Measurements from ENCODE around the gene E2F3.

Gene E2F3

DNA sequence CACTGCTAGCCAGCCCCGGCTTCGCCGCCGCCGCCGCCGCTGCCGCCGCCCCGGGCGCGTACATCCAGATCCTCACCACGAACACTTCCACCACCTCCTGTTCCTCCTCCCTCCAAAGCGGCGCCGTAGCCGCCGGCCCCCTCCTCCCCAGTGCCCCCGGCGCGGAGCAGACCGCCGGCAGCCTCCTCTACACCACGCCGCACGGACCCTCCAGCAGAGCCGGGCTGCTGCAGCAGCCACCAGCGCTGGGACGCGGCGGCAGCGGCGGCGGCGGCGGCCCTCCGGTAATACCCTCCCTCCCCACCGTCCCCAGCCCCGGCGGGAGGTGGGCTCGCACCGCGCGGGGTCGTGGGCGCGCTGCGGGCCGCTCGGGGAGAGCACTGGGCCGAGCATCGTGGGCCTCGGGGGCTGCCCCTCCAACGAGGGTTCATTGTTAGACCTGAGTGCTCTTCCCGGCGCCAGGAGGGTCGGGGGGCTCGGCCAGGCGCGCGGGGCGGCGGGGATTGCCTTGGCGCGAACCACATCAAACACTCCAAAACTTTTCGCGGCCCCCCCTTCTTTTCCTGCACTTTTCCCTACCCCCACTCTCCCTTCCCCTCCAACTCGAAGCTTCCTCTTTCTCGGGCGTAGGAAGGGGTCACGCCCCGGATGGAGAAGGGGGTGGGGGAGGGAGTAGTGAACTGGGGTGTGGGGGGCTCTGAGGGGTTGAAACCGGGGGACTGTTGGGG lies 827 bp downstream of the E2F3 start:
- peak; percentile 31 to 34 for DNase-seq

DNA sequence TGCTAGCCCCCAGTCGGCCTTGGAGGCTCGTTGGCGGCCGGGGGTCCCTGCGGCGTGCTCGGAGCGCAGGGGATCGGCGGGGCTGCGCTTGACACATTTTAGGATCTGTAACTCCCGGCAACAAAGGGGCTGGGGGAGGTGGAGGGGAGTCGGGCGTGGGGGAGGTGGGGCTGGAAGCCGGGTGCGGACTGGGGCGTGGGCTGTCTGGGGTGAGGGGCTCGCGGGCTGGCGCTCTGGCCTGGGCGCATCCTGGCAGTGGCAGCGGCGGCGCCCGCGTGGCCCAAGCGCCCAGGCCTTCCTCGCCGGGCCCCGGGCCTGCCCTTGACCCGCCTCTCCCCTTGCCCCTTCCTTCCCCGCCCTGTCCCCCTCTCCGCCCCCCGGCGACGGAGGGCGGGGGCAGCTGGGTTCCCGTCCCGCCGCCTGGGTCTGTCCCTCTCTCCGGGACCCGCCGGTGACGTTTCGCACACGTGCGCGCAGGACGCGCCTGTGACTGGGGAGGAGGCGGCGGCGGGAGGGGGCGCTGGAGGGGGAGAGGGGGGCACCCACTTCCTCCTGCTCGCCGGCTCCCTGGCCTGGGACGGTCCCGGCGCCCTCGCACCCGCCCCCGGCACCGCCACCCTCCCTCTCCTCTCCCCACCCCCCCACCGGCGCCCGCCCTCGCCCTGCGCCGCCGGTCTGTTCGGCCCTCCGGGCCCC lies 1.5 kb downstream of the E2F3 start:
- DNase-seq, result peak; percentile 78 to 82

DNA sequence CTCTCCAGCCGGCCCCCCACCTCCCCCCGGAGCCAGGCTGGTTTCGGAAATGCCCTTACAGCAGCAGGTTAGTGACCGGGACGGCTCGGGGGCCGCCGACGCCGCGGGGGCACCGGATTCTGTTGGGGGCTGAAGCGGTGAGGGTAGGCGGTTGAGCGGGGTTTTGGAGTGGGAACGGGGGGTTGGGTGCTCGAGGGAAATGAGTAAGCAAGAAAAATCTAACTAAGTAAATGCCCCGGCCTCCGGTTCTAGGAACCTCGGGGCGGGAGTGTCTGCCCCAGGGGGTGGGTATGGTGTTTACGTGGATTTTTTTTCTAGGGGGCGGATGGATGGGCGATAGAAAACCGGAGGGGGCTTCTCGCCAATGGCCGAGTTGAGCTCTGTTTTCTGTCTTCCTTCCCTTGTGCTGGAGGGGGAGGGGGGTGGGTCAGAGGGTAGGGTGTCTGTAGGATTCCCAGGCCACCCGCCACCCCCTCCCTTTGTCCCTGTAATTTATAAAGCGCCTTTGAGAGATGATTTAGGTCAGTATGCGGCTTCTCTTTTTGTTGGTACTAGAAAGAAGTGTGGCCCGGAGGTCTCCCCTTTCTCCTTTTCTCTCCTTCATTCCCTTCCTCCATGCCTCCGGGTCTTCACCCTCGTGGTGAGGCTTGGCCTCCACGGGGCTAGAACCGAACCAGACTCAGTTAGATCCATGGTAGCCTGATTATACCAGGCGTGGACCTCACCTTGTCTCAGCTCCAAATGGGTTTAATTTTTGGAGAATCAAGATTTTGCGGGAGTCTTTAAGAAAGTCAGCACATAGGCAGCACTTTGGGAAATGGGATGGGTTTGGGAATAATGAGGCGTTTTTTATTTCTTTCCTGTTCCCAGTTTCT lies 2.3 kb downstream of the E2F3 start:
- peak; percentile 60 to 61 for DNase-seq

DNA sequence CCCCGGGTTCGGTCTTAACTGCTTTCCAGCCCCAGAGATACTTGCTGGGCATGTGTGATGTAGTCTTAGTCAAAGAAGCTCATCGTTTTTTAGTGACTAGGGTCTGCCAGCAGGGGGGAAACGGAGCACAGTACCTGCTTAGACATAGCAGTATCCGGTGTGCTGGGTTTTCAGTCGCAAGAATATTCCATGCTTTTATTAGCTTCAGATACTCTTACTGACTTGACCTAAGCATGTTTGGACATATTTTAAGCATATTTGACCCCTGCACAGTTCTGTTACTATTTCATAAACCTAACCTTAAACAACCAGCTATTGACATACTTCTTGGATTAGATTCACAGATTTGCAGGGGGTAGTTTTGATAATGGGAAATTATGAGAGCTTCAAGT lies 3.0 kb downstream of the E2F3 start:
- DNase-seq, result peak; percentile 17 to 36

DNA sequence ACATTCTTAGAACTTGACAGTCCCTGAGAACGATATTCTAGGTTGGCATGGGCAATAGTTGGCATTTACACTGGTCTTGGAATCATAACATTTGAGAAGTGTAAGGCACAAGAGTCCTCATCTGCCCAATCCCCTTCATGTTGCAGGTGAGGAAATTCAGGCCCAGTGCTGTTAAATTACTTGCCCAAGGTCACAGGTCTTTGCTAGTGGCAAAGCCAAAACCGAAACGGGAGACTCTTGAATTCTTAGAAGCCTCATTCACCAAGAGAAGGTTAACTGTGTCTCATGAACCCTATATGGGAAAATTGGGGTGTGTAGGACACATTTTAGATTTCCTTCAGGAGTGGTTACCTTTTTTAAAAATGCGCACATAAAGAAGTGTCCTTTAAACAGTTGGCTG lies 7.2 kb downstream of the E2F3 start:
- DNase-seq, result no peak

DNA sequence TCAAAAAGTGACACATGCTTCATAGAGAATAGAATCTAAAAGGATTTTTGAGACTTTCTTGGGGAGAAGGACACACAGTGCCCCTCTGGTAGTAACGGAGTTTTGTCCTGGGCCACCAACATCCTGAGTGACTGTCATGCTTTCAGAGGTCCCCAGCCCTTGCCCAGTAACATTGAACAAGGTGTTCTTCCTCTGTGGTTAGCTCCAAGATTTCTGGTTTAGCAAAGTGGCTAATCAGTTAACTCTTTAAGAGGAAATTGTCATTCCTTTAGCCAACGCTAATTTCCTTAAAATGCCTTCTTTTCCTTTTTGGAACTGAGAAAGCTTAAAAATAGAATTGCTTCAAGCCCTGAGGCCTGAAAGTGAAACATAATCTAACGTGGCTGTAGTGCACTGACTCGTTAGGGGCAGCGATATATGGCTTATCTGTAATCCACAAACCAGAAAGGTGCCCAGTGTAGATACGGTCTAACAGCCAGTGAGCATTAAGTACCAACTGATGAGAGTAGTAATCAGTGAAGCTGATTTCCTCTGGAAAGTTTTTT lies 7.8 kb downstream of the E2F3 start:
- DNase-seq, result no peak

DNA sequence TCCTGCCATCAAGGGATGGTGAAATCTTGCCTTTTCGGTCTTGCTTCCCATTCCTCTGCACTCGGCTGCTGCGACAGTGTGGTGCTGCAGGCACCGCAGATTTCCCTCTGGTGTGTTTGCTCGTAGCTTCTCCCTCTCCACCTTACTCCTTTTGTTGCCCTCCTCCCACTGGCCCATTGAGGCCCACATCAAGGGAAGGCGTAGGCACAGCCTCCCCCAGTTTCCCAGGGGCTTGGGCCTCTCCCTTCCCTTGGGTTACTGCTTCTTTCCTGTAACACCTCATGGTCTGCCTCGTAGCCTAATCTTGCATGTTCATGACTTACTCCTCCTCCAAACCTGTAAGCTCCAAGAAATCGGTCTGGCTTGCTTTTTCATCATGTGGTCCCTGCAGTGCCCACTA lies 9.9 kb downstream of the E2F3 start:
- no peak for DNase-seq

DNA sequence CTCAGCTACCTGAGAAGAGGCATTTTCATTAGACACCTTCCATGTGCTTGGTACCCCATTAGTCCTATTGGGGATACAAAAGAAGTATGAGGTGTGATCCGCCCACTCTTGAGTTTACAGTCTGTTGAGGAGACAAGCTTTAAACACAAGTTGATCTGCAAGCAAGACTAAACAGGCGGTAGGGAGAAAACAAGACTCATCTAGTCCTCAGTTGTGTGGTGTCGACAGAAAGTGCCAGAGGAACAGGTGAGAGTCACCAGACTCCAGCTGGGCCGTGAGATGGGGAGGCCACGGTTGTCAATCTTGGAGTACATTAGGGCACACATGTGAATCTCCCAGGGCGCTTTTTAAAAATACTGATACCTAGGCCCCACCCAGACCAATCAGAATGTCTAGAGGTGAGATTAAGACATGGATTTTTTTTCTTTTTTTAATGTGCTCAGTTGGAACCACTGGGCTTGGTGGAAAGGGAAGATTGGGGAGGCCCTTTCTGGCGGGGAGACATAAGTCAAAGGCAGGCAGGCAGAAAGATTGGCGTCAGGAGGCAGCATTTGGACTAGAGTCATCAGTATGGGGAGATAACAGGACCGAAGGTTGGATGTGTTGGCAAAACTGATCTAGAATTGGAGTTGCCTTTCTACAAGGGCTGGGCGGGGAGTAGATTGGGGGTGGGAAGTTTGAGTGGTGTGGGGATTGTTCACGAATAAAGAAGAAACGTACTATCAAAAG lies 10.4 kb downstream of the E2F3 start:
- DNase-seq, result no peak

DNA sequence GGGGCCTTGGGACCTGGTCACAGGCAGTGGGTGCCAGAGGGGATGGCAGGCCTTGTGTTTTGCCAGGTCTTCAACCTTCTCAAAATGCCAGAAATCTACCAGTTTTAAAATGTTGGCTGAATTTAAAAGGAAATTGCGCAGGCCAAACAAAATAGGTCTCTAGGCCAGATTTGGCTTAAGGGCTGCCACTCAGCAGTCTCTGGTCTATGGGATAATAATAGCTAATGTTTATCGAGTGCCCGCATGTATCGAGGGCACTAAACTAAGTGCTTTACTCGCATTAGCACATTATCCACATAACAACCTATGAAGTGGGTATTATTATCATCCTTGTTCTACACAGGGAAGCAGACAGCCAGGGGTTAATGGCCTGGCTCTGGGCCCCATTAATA lies 11.0 kb downstream of the E2F3 start:
- DNase-seq, result no peak

DNA sequence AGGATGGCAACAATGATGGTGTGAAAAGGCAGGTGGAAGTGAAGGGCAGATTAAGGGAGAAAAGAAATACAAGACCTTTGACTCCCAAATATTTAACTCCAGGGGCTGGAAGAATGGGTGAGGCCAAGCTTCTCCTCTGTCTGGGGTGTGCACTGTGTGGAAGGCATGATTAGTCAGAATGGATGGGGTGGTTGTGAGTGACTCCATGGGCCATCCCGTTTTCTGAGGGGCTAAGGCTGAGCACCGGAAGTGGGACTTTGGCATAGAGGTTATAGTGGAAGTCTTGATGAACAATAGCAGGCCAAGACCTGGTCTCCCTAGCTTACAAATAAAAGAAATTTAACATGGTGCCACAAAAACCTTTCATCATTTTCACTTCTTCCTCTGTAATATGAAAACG lies 12.1 kb downstream of the E2F3 start:
- no peak for DNase-seq

DNA sequence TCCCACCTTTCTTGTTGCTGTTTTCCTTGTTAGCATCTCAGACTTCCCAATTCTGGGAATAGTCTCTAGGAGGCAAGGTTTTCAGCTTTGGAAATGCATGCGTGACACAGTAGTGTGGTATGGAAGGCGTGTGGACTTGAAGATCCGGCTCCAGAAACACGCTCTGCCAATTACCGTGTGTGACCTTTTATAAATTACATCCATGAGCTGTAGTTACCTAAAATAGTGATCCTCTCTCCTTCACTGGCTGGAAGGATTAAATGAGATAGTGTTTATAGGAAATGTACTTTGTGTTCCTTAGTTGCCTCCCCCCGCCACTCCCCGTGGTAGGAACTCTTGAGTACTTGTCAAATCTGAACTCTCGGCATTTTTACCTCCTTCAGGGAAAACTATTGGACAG lies 13.0 kb downstream of the E2F3 start:
- no peak for DNase-seq

DNA sequence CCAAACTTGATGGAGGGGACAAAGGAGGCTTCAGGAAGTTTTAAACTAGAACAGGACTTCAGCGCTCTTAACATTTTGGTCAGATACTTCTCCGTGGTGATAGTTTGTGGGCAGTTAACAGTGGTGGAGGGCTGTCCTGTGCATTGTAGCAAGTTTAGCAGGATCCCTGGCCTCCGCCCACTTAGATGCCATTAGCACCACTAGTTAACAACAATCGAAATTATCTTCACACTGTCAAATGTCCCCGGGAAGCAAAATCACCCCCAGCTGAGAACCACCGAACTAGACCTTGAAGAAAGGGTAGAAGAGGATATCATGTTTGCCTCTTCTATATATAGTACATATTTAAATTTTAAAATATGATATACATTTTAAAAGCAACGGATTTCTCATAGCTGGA lies 13.6 kb downstream of the E2F3 start:
- DNase-seq, result no peak

DNA sequence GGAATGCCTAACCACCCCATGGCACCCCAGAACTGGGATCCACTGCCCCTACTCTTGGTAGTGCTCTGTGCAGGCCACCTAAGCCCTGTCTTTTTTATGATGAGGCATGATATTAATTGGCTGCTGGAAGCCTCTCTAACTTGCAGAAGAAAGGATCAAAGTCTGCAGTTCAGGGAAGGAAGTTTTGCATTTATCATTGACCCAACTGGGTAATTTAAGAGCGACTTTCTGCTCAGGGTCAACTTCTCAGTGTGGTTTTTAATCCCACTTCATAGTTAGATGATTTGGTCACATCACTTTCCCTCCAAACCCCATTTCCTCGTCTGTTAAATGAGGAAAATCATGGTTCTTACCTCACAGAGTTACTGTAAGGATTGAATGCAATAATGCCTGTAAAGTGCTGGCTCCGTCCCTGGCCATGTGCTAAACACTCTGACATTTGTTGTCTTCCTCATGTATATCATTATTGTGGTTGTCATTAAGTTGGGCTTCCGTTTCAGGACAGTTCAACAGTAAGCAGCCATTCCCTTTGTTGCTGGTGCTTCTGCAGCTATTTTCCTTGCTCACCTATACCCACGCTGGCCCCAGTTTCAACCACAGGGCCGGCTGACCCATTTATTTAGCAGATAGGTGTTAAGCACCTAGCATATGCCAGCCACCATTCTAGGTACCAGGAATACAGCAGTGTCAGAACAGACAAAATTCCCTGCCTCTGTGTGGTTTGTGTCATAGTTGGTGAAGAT lies 14.2 kb downstream of the E2F3 start:
- DNase-seq, result no peak

DNA sequence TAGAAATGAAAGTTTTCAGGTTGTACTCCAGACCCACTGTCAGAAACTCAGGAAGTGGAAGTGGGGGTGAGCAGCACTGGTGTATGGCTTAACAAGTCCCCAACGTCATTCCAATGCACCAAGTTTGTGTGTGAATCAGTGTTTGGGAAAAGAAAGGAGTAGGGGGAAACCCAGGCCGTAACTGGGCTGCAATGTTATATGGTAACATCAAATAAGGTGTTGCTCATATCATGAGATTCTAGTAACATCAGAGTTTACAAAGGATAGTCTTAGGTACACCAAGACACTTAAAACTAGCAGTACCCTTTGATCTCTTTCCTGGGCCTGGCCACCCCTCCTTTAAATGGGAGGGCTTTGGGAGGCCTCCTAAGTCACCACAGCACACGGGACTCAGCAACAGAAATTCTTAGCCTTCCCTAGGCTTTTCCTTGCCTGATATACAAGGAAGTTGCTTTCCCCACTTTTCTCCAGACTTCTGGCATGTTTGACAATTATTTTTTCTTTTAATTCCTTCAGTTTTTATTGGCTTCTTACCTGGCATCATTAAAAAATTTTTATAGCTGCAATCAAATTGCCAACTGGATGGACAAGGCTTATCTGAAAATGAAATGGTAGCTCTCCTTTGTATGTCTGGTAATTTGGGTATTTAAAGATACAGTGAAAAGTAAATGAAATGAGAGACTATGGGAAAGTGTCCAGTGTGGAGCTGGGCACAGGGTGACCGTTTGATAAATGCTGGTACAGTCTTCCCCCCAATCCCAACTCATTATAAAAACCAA lies 15.1 kb downstream of the E2F3 start:
- DNase-seq, result no peak

DNA sequence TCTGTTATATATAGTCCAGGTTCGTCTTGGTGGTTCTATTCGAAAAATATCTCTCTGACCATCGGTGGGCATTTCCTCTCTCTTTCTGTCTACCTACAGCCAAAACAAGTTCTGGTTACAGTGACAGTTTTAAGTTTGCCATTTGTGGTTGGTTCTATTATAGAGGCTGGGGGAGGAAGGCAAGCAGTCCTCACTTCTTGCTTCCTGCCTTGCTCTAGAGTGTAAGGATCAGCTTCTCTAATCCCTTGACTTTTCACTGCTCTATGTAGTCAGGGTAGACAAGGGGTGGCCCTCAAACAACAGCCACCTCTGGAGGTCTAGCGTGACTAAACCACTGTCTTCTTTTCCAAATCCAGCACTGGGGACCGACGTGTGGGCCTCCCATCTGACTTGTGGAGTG lies 16.1 kb downstream of the E2F3 start:
- no peak for DNase-seq

DNA sequence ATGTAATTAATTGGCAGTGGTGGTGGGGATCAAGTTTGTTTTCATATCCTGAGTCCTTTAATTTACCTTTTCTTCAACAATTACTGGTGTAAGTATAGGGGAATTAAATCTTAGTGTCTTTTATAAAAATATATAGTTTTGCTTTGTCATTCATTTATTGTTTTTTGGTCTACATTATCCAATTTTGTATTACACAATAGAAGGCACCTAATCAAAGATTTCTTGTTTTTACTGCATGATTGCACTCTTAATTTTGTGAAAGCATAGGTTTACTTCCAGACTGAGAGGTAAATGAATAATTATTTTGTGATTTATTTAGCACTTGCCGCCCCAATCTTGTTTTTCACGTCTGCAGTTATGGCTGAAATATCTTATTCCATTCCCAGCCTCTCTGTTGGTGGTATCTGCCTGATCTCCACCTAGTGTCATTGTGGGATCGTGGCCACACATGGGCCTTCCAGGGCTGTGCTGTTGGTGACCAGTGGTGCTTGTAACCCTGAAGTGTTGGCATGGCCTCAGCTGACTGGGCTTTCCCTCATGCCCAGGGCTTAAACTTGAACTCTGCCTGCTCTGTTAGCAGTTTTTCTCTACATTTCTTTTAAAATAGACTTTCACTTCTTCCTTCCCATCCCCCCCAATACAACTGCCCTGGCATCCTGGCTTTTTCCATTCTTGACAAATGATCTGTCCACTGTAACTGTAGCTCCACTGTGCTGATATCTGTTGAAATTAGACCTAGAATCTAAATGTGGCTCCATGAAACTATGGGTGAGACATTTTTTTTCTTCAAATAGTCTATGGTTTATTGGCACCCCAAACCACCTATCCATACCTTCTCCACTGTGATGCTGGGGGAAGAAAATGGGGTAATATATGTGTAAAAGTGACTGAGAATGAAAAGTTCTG lies 24.8 kb downstream of the E2F3 start:
- no peak for DNase-seq

DNA sequence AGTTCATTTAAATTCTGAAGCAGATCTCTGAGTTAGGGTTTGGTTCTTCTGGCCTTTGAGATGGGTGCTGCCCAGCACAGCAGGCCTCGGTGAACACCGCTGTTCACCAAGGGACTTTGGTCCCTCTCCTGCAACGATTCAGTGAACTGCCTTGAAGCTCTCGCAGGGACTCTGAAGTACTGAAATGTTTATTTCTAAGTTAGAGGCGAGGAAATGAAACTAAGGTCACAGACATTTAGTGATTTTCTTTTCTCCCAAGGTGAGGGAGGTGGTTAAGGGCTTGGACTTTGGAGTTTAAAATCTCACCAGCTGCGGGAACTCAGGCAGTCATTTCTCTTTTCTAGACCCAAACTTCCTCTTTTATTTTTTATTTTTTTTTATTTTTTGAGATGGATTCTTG lies 26.2 kb downstream of the E2F3 start:
- no peak for DNase-seq

DNA sequence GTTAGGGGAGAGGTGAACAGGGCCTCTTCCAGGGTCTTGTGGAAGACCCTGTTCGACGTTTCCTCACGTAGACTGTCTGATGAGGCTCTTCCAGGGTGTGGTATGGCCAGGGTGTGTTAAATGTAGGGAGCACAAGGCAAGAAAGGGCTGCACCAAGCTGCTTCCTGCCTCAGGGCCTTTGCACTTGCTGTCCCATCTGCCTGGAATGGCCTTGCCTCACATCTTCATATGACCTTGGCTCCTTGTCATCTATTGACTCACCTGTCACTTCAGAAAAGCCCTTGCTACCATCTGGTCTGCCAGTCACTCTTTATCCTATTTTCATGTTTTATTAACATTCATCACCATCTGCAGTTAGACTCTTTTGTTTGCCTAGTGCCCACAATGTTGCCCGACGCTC lies 31.0 kb downstream of the E2F3 start:
- no peak for DNase-seq

DNA sequence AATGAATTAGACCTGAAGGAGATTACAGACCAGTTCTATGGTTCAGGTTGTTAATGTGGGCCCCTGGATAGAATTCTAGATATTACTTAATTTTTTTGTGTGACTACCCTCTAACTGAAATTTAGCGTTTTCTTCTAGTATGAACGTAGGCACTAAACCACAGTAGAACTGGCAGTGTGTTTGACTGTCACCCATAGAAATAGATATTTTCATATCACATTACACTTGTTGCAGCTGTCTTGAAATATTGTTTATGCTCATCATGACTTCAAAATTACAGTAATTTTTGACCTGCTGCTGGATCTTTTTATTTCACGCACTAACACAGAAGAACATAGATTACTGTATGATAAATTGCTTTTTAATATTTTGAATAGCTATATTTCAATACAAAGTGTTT lies 31.6 kb downstream of the E2F3 start:
- no peak for DNase-seq

DNA sequence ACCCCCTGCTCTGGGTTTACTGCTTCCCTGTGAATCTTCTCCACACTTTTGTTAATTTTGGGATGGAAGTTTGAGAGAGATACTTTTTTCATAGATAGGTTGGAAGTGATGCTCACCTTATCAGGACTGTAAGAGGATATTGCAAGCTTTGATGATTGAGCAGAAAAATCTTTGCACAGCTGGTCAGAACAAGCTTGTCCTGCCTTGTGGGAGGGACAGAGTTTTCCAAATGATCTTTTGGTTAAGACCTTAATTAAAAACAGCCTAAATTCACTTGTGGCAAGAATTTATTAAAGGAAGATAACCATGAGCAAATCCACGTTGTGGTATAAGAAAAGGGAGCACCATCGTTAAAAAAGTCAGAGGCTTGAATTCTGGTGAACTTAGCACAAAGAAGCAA lies 32.2 kb downstream of the E2F3 start:
- DNase-seq, result no peak
